ENCODE measurements around the gene BTBD6.
"Not testable (repeated sequence)": the region's sequence is repeated elsewhere in the genome, so short reads cannot be mapped to it uniquely, and the experiment has no call there.

BTBD6 gene

GRCh38 chr14:105272623-105273022 lies 24.3 kb downstream of the BTBD6 start:
- no peak for TF ChIP-seq CTCF (IDR thresholded peaks at IDR 0.05; ENCODE audit: borderline replicate concordance, control extremely low read depth, extremely low read depth, insufficient read depth, missing control alignments)
- in situ Hi-C loops (cut with MboI; ENCODE audit: low sequenced_read_pairs, unreplicated experiment), result no loop called here

DNA sequence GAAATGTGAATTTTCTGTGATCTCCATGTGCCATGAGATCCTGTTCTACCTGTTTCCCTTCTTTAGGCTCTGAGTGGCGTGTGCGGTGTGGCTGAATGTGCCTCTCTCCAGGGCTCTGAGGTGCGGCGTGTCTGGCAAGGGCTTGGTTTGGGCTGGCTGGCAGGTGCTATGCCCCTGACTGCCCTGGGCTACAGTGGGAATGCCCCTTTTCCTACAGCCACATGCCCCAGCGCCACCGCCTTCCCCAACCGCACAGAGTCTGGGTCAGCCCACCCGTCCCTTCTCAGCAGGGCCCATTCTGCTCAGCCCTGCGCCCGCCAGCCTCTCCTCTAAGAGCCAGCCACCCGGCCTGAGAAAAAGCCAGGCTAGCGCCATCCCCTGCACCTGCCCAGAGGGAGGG lies 24.7 kb downstream of the BTBD6 start:
- no peak for DNase-seq (ENCODE audit: low spot score)
- in situ Hi-C loops (cut with MboI; ENCODE audit: low sequenced_read_pairs, unreplicated experiment), result no loop called here
- no peak for TF ChIP-seq CTCF (IDR thresholded peaks at IDR 0.05; ENCODE audit: borderline replicate concordance, control extremely low read depth, extremely low read depth, insufficient read depth, missing control alignments)

More at GRCh38 chr14:105272623-105273022, 24.3 kb downstream of the BTBD6 start:
- no peak for DNase-seq (ENCODE audit: low spot score)

- no peak for DNase-seq (ENCODE audit: low spot score)
- no peak for TF ChIP-seq CTCF (IDR thresholded peaks at IDR 0.05; ENCODE audit: borderline replicate concordance, control extremely low read depth, extremely low read depth, insufficient read depth, missing control alignments)
These were observed 26.3 kb downstream of the BTBD6 start for GRCh38 chr14:105274637-105275036.

DNA sequence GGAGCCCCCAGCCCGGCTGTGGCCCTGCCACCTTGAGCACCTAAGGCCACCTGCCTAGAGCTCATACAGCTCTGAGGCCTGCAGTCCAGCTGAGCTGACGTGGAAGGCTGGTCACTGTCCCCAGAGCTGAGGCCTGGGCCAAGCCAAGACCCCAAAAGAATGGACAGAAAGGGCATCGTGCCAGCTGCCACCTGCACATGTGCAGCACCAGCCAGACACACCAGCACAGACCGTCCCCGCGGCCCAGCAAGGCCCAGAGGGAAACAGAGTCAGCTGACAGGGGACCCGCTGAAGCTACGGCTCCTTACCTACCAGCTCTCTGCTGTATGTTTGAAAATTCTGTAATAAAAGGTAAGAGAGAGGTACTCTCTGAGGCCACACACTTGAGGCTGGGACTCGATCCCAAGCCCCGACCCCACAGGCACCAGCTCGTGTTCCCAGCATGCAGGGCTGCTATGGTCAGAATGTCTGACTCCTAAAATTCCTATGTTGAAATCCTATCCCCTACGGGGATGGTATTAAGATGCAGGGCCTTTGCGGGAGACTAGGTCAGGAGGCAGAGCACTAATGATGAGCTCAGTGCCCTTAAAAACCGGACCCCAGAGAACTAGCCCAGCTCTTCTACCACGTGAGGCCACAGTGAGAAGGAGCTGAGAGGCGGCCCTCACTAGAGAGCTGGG lies 27.1 kb downstream of the BTBD6 start:
- in situ Hi-C loops (cut with MboI; ENCODE audit: low sequenced_read_pairs, unreplicated experiment), result no loop called here
- DNase-seq (ENCODE audit: low spot score), result no peak
- TF ChIP-seq CTCF (IDR thresholded peaks at IDR 0.05; ENCODE audit: borderline replicate concordance, control extremely low read depth, extremely low read depth, insufficient read depth, missing control alignments), result no peak

More at GRCh38 chr14:105274637-105275036, 26.3 kb downstream of the BTBD6 start:
- in situ Hi-C loops (cut with MboI; ENCODE audit: low sequenced_read_pairs, unreplicated experiment), result no loop called here

- in situ Hi-C loops (cut with MboI; ENCODE audit: low sequenced_read_pairs, unreplicated experiment); DNase-seq (ENCODE audit: low spot score): not testable (repeated sequence)
These were observed 29.1 kb downstream of the BTBD6 start for GRCh38 chr14:105277448-105277847.

DNA sequence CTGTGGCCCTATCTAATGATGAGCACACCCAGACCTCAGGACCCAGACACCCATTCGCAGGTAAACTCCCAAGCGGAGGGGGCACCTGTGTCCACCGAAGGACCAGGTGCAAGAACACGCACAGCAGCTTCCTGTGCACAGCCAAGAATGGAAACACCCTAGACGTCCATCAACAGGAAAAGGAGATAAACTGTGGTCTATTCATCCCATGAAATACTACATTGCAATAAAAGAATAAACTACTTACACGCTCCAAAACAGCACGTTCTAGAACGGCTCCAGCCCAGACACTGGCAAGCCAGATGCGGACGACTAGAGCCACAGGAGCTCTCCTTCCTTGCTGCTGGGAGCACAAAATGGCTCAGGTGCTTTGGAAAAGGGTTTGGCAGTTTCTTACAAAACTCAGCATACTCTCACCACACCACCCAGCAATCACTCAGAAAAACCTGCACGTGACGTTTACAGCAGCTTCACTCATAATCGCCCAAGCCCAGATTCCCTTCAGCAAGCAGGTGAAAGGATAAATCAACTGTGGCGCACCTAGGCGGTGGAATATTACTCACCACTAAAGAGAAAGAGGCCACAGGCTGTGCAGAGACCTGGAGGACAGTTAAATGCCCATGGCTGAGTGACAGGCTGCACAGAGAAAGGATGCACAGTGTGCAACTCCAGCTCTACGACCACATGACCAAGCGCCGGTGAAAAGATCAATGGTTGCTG lies 31.5 kb downstream of the BTBD6 start:
- no peak for DNase-seq (ENCODE audit: low spot score)
- TF ChIP-seq CTCF (IDR thresholded peaks at IDR 0.05; ENCODE audit: borderline replicate concordance, control extremely low read depth, extremely low read depth, insufficient read depth, missing control alignments), result no peak
- in situ Hi-C loops (cut with MboI; ENCODE audit: low sequenced_read_pairs, unreplicated experiment), result no loop called here

DNA sequence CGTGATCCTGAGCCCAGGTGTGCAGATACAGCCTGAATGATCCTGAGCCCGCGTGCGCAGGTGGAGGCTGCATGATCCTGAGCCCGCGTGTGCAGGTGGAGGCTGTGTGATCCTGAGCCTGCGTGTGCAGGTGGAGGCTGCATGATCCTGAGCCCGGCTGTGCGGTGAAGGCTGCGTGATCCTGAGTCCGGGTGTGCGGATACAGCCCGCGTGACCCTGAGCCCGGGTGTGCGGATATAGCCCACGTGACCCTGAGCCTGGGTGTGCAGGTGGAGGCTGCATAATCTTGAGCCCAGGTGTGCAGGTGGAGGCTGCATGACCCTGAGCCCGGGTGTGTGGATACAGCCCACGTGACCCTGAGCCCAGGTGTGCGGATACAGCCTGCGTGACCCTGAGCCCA lies 32.2 kb downstream of the BTBD6 start:
- in situ Hi-C loops (cut with MboI; ENCODE audit: low sequenced_read_pairs, unreplicated experiment), result no loop called here
- no peak for DNase-seq (ENCODE audit: low spot score)

More for the DNA sequence above, 32.2 kb downstream of the BTBD6 start:
- TF ChIP-seq CTCF (IDR thresholded peaks at IDR 0.05; ENCODE audit: borderline replicate concordance, control extremely low read depth, extremely low read depth, insufficient read depth, missing control alignments), result no peak
